RWPE1 (cell line): Measurements from ENCODE around the gene UBE2F.
"Not testable (repeated sequence)": the region's sequence is repeated elsewhere in the genome, so short reads cannot be mapped to it uniquely, and the experiment has no call there.

Experiments used
- CTCF ChIA-PET: fragments of 350-600 bp; sonication (Branson Sonifier 250); formaldehyde crosslinking; extraction: SDS; loops from one replicate; lab custom pipeline; 2021; lab: Yijun Ruan, JAX
- POLR2A ChIA-PET: fragments of 400-600 bp; formaldehyde crosslinking; extraction: SDS; loops from one replicate; lab custom pipeline; 2020; ENCODE audit warnings: antibody characterized with exemption; ENCODE audit not compliant: low non-redundant PET; lab: Yijun Ruan, JAX
- DNase-seq: peaks from one replicate; pipeline ENCODE4 v3.0.0; 2012; ENCODE audit warnings: low spot score
- H3K27ac ChIP-seq: fragments of 450-650 bp; 2 replicates; pipeline ENCODE4 v1.5.1; 2017
- CTCF ChIP-seq: fragments of 450-650 bp; conservative IDR thresholded peaks from 2 replicates; pipeline ENCODE4 v1.5.1; 2017; ENCODE audit warnings: low read depth, mild to moderate bottlenecking

The UBE2F gene

GRCh38 chr2:237952851-237953250 lies 14.0 kb upstream of the UBE2F start:
- POLR2A ChIA-PET: no interaction called here
- TF ChIP-seq CTCF: no peak
- CTCF ChIA-PET: no interaction called here

GRCh38 chr2:237955640-237956401 lies 11.0 kb upstream of the UBE2F start:
- no peak overlapping the region for H3K27ac ChIP-seq
- no peak for DNase-seq
- POLR2A ChIA-PET: no interaction called here

More at GRCh38 chr2:237952851-237953250, 14.0 kb upstream of the UBE2F start:
- H3K27ac ChIP-seq: no peak overlapping the region
- DNase-seq: no peak

GRCh38 chr2:237956402-237956736 lies 10.4 kb upstream of the UBE2F start:
- no peak for TF ChIP-seq CTCF
- no peak for DNase-seq
- POLR2A ChIA-PET: no interaction called here
- no peak overlapping the region for H3K27ac ChIP-seq
- CTCF ChIA-PET: no interaction called here

More at GRCh38 chr2:237955640-237956401, 11.0 kb upstream of the UBE2F start:
- TF ChIP-seq CTCF: no peak
- CTCF ChIA-PET: interaction anchor here (0.6 kb wide), 1 partner anchor 105 kb away, joined by 4 read pairs; no protein-coding TSS in a partner anchor

GRCh38 chr2:237961637-237962036 lies 5.2 kb upstream of the UBE2F start:
- DNase-seq: no peak
- ChIA-PET POLR2A (no interaction called here), CTCF (no interaction called here)
- no peak for TF ChIP-seq CTCF
- no peak overlapping the region for H3K27ac ChIP-seq

GRCh38 chr2:237962432-237963084 lies 4.3 kb upstream of the UBE2F start:
- no peak for DNase-seq
- TF ChIP-seq CTCF: no peak
- ChIA-PET CTCF (no interaction called here), POLR2A (no interaction called here)
- H3K27ac ChIP-seq: no peak overlapping the region

GRCh38 chr2:237963490-237963991 lies 3.3 kb upstream of the UBE2F start:
- CTCF ChIA-PET: interaction anchor here (0.6 kb wide), 1 partner anchor 142 kb away, joined by 3 read pairs; no protein-coding TSS in a partner anchor
- POLR2A ChIA-PET, DNase-seq, H3K27ac ChIP-seq: not testable (repeated sequence)
